ENCODE measurements around the gene LITAFD.

DNA sequence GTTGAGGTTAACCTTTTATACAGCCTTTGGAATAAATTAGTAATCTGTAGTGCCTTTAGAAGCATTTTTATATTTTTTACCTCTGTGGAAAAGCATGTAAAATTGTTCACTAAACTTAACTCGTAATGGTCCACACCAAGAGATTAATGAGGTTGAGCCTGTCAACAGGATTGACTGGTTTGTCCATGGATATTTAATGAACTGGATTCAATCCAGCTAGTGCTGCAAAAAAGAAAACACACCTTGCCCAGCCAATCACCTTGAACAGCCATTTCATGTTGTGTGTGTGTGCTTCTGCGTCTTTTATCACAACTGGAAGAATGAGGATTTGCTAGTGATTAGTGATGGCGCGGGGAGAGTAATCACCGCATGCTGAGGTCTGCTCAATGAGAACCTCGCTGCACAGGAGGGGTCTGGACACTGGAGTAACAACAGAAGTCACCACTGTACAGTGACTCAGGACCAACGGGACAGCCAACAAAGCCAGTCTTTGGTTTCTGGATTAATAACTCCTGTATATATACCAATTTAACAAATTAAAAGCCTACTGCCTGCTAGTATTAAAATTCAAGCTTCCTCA lies 33.7 kb downstream of the LITAFD start:
- TF ChIP-seq EZH2 (IDR thresholded peaks at IDR 0.05) (no peak), POLR2AphosphoS5 (IDR thresholded peaks at IDR 0.05; ENCODE audit: borderline replicate concordance, low read depth, low read length) (no peak), FOXP2 (optimal IDR thresholded peaks at IDR 0.05; ENCODE audit: control extremely low read depth, extremely low read length, insufficient read depth) (no peak)
